ENCODE data around the gene NABP1.

NABP1 gene

GRCh38 chr2:191696001-191696400 lies 18.1 kb downstream of the NABP1 start:
- TF ChIP-seq, protein P1, sequence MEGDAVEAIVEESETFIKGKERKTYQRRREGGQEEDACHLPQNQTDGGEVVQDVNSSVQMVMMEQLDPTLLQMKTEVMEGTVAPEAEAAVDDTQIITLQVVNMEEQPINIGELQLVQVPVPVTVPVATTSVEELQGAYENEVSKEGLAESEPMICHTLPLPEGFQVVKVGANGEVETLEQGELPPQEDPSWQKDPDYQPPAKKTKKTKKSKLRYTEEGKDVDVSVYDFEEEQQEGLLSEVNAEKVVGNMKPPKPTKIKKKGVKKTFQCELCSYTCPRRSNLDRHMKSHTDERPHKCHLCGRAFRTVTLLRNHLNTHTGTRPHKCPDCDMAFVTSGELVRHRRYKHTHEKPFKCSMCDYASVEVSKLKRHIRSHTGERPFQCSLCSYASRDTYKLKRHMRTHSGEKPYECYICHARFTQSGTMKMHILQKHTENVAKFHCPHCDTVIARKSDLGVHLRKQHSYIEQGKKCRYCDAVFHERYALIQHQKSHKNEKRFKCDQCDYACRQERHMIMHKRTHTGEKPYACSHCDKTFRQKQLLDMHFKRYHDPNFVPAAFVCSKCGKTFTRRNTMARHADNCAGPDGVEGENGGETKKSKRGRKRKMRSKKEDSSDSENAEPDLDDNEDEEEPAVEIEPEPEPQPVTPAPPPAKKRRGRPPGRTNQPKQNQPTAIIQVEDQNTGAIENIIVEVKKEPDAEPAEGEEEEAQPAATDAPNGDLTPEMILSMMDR (IDR thresholded peaks at IDR 0.05; ENCODE audit: low read depth, low read length): no peak
- TF ChIP-seq EZH2phosphoT487 (IDR thresholded peaks at IDR 0.05; ENCODE audit: low read depth): no peak
- no peak overlapping the region for H3K9ac ChIP-seq (ENCODE audit: low read length)
- no peak overlapping the region for H3K4me2 ChIP-seq (ENCODE audit: low read length)
- no peaks in the 10 kb centered on the region for H3K9me3 ChIP-seq (ENCODE audit: insufficient read depth, low read length)
- H4K20me1 ChIP-seq (ENCODE audit: insufficient read depth, low read length): no peaks in the 10 kb centered on the region
- no peak overlapping the region for H3K4me3 ChIP-seq (ENCODE audit: low read length)
- H3K4me1 ChIP-seq (ENCODE audit: low read length): peaks cover 28% of the 10 kb centered on the region
- peak overlapping the region; percentile 1; the same call in 1 of the 2 replicates for H3K27ac ChIP-seq (ENCODE audit: low read length)
- H2AFZ ChIP-seq (ENCODE audit: low read depth, low read length): no peak overlapping the region
- H3K27me3 ChIP-seq (ENCODE audit: low read depth, low read length): no peaks in the 10 kb centered on the region
- H3K36me3 ChIP-seq (replicated peaks; ENCODE audit: low read depth, low read length): peaks cover 10% of the 10 kb centered on the region
- no peaks in the 10 kb centered on the region for H3K79me2 ChIP-seq (ENCODE audit: low read length)

DNA sequence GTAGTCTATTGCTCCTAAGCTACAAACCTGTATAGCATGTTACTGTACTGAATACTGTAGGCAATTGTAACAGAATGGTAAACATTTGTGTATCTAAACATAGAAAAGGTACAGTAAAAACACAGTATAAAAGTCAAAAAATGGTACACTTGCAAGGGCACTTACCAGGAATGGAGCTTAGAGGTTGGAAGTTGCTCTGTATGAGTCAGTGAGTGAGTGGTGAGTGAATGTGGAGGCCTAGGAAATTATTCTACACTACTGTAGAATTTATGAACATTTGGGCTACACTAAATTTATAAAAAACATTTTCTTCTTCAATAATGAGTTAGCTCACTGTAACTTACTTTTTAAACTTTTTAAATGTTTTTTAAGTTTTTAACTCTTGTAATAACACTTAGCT lies 19.0 kb downstream of the NABP1 start:
- H3K4me3 ChIP-seq (ENCODE audit: low read length): no peak overlapping the region
- H4K20me1 ChIP-seq (ENCODE audit: insufficient read depth, low read length): no peaks in the 10 kb centered on the region
- H3K36me3 ChIP-seq (replicated peaks; ENCODE audit: low read depth, low read length): peaks cover 10% of the 10 kb centered on the region
- peaks cover 21% of the 10 kb centered on the region for H3K4me1 ChIP-seq (ENCODE audit: low read length)
- no peaks in the 10 kb centered on the region for H3K27me3 ChIP-seq (ENCODE audit: low read depth, low read length)
- H3K9me3 ChIP-seq (ENCODE audit: insufficient read depth, low read length): no peaks in the 10 kb centered on the region
- no peaks in the 10 kb centered on the region for H3K79me2 ChIP-seq (ENCODE audit: low read length)
- no peak overlapping the region for H3K9ac ChIP-seq (ENCODE audit: low read length)
- H3K4me2 ChIP-seq (ENCODE audit: low read length): no peak overlapping the region
- no peak overlapping the region for H2AFZ ChIP-seq (ENCODE audit: low read depth, low read length)
- H3K27ac ChIP-seq (ENCODE audit: low read length): no peak overlapping the region
- no peak for TF ChIP-seq EZH2phosphoT487 (IDR thresholded peaks at IDR 0.05; ENCODE audit: low read depth)

DNA sequence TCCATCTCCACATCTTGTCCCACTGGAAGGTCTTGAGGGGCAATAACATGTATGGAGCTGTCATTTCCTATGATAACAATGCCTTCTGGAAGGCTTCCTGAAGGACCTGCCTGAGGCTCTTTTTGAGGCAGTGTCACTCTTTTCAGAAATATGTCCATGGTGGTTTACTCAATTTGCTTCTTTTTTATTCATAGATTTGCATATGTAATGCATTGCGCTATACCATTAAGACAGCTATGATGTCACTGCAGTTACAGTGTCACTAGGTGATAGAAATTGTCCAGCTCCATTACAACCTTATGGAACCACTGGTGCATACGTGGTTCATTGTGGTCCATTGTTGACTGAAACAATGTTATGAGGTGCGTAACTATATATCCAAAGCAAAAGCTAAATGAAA lies 19.9 kb downstream of the NABP1 start:
- H3K9ac ChIP-seq (ENCODE audit: low read length): no peak overlapping the region
- no peaks in the 10 kb centered on the region for H3K27me3 ChIP-seq (ENCODE audit: low read depth, low read length)
- no peaks in the 10 kb centered on the region for H3K79me2 ChIP-seq (ENCODE audit: low read length)

DNA sequence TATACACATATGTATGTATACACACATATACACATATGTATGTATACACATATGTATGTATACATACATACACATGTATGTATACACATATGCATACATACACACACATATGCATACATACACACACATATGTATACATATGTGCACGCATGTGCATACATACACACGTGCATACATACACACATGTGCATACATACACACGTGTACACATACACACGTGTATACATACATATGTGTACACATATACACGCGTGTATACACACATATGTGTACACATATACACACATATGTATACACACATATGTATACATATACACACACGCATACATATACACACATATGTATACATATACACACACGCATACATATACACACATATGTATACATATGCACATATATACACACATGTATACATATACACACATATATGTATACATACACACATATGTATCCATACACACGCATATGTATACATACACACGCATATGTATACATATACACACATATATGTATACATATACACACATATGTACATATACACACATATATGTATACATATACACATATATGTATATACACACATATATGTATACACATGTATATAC lies 21.5 kb downstream of the NABP1 start:
- Histone ChIP-seq H2AFZ (ENCODE audit: low read depth, low read length) (no peak overlapping the region), H3K27ac (ENCODE audit: low read length) (no peak overlapping the region), H3K4me1 (ENCODE audit: low read length) (no peaks in the 10 kb centered on the region), H4K20me1 (ENCODE audit: insufficient read depth, low read length) (no peaks in the 10 kb centered on the region), H3K9me3 (ENCODE audit: insufficient read depth, low read length) (no peaks in the 10 kb centered on the region), H3K4me2 (ENCODE audit: low read length) (no peak overlapping the region), H3K79me2 (ENCODE audit: low read length) (no peaks in the 10 kb centered on the region), H3K4me3 (ENCODE audit: low read length) (no peak overlapping the region), H3K9ac (ENCODE audit: low read length) (no peak overlapping the region), H3K27me3 (ENCODE audit: low read depth, low read length) (no peaks in the 10 kb centered on the region), H3K36me3 (replicated peaks; ENCODE audit: low read depth, low read length) (peaks cover 6% of the 10 kb centered on the region)
- TF ChIP-seq, protein P1 (IDR thresholded peaks at IDR 0.05; ENCODE audit: low read depth, low read length): no peak
- no peak for TF ChIP-seq EZH2phosphoT487 (IDR thresholded peaks at IDR 0.05; ENCODE audit: low read depth)

More for the DNA sequence above, 19.9 kb downstream of the NABP1 start:
- Histone ChIP-seq H2AFZ (ENCODE audit: low read depth, low read length) (no peak overlapping the region), H3K36me3 (replicated peaks; ENCODE audit: low read depth, low read length) (peaks cover 10% of the 10 kb centered on the region), H3K9me3 (ENCODE audit: insufficient read depth, low read length) (no peaks in the 10 kb centered on the region), H3K4me3 (ENCODE audit: low read length) (no peak overlapping the region), H4K20me1 (ENCODE audit: insufficient read depth, low read length) (no peaks in the 10 kb centered on the region), H3K4me2 (ENCODE audit: low read length) (no peak overlapping the region), H3K27ac (ENCODE audit: low read length) (no peak overlapping the region), H3K4me1 (ENCODE audit: low read length) (peaks cover 15% of the 10 kb centered on the region)
- no peak for TF ChIP-seq EZH2phosphoT487 (IDR thresholded peaks at IDR 0.05; ENCODE audit: low read depth)
- TF ChIP-seq, protein P1 (IDR thresholded peaks at IDR 0.05; ENCODE audit: low read depth, low read length): no peak

All from OCI-LY3 (cell line).